AG04449 (cell line): Measurements from ENCODE around the gene ALDH16A1.

Source experiments
- CTCF ChIA-PET: fragments of 350-600 bp; formaldehyde crosslinking; extraction: SDS; loops from one replicate; lab custom pipeline; 2021; ENCODE audit warnings: antibody characterized with exemption; lab: Yijun Ruan, JAX
- POLR2A ChIA-PET: fragments of 400-600, 350-600 bp; formaldehyde crosslinking; extraction: SDS; loops from one replicate; lab custom pipeline; 2020; ENCODE audit warnings: antibody characterized with exemption, inconsistent platforms; lab: Yijun Ruan, JAX
- DNase-seq: peaks from one replicate; pipeline ENCODE4 v3.0.0-alpha.2; 2010; ENCODE audit warnings: low read depth, low spot score
- H3K4me3 ChIP-seq: 2 replicates; pipeline ENCODE4 v1.5.1; 2011; ENCODE audit warnings: low read depth, mild to moderate bottlenecking, control low read depth, low read length
- TF ChIP-seq, protein P1 (sequence below): IDR thresholded peaks from one replicate; pipeline ENCODE4 v1.5.1; 2011; ENCODE audit warnings: mild to moderate bottlenecking, moderate library complexity, low read length, control low read depth, inconsistent platforms; ENCODE audit not compliant: insufficient read depth; ENCODE audit errors: missing control alignments

The ALDH16A1 gene

GRCh38 chr19:49436381-49437017 is 16.5 kb upstream of the ALDH16A1 start:
- POLR2A ChIA-PET: no interaction called here
- no peak overlapping the region for H3K4me3 ChIP-seq
- CTCF ChIA-PET: interaction anchor here (0.9 to 2.1 kb wide), 3 partner anchors 9 to 45 kb away, joined by 3 to 9 read pairs (median 5); no protein-coding TSS in a partner anchor
- no peak for DNase-seq
- TF ChIP-seq, protein P1, sequence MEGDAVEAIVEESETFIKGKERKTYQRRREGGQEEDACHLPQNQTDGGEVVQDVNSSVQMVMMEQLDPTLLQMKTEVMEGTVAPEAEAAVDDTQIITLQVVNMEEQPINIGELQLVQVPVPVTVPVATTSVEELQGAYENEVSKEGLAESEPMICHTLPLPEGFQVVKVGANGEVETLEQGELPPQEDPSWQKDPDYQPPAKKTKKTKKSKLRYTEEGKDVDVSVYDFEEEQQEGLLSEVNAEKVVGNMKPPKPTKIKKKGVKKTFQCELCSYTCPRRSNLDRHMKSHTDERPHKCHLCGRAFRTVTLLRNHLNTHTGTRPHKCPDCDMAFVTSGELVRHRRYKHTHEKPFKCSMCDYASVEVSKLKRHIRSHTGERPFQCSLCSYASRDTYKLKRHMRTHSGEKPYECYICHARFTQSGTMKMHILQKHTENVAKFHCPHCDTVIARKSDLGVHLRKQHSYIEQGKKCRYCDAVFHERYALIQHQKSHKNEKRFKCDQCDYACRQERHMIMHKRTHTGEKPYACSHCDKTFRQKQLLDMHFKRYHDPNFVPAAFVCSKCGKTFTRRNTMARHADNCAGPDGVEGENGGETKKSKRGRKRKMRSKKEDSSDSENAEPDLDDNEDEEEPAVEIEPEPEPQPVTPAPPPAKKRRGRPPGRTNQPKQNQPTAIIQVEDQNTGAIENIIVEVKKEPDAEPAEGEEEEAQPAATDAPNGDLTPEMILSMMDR: no peak

GRCh38 chr19:49437231-49437630 is 15.8 kb upstream of the ALDH16A1 start:
- CTCF ChIA-PET: interaction anchor here (0.9 to 1.7 kb wide), 2 partner anchors 17 to 46 kb away, joined by 3 to 5 read pairs; no protein-coding TSS in a partner anchor

GRCh38 chr19:49438261-49438660 is 14.8 kb upstream of the ALDH16A1 start:
- H3K4me3 ChIP-seq: no peak overlapping the region
- ChIA-PET CTCF (no interaction called here), POLR2A (no interaction called here)
- DNase-seq: no peak
- TF ChIP-seq, protein P1: no peak

More at GRCh38 chr19:49437231-49437630, 15.8 kb upstream of the ALDH16A1 start:
- POLR2A ChIA-PET: no interaction called here
- DNase-seq: no peak
- H3K4me3 ChIP-seq: no peak overlapping the region
- TF ChIP-seq, protein P1: no peak

DNA sequence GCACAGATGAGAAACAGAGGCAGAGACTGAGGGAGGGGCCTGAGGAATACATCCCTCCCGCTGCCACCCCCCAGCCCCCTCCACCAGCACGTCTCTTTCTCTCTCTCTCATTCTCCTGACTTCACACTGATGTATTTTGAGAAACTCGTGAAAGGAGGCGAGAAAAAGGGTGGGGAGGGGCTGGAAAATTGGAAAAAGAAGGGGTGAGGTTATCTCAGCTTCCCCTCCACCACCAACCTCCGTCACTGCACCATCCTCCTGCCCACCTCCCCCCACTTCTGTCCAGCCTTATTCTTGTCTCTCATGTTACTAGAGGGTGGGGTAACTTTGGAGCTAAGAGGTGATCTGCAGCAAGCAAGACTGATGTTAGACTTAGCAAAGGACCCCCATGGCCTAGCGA is 13.2 kb upstream of the ALDH16A1 start:
- H3K4me3 ChIP-seq: no peak overlapping the region
- POLR2A ChIA-PET: no interaction called here
- TF ChIP-seq, protein P1: no peak
- no peak for DNase-seq
- CTCF ChIA-PET: interaction anchor here (1.2 to 1.5 kb wide), 3 partner anchors 10 to 213 kb away, joined by 3 to 6 read pairs (median 3); no protein-coding TSS in a partner anchor

GRCh38 chr19:49440439-49441209 is 12.4 kb upstream of the ALDH16A1 start:
- CTCF ChIA-PET: interaction anchor here (1.2 to 1.7 kb wide), 4 partner anchors 9 to 214 kb away, joined by 3 to 7 read pairs (median 3); no protein-coding TSS in a partner anchor
- no peak for DNase-seq
- TF ChIP-seq, protein P1: no peak
- POLR2A ChIA-PET: no interaction called here
- no peak overlapping the region for H3K4me3 ChIP-seq
